Measurements from ENCODE around the gene ZBTB47.
A peak's percentile ranks its signal among the peaks of the same experiment; 100 is the strongest.

The ZBTB47 gene

DNA sequence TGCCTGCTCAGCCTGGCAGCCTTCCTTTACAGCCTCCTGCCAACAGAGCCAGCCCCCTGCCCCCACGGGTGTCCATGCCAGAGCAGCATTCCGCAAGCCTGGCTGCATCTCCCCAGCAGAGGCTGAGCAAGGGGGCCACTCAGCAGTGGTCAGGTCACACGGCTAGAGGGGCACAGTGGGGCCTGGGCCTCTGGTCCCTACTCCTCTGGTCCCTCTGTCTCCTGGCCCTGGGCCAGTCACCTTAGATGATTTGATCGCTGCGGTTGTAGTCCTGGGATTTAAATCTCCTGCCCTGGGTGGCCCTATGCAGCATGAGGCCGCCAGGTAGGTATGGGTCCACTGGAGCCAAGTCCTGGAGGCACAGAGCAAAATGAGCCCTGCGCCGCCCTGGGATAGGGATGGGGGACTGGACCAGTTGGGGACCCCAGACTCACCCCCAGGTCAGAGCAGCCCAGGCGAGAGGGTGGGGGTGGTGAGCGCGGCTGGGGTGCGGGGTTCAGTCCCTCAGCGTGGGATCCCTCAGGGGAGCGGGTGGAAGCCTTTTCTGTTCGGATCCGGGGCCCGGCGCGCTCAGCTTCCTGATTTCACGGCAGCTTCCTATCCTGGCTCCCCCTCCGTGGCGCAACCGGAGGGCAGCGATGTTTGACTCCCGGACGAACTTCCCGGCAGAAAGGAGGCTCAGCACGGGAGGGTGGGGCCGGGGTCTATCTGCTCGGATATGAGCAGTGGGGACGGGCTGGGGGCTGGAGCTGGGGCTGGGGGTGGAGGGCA is at the start of gene ZBTB47:
ZBTB47 (plus strand) TSS at position 138 of the 771 bp plus-strand sequence. CDS start 4,659 bp downstream, outside the sequence.
- DNase-seq (ENCODE audit: low read depth): no peak

GRCh38 chr3:42605546-42606173 is 47.8 kb upstream of the ZBTB47 start:
- DNase-seq (ENCODE audit: low read depth): no peak

DNA sequence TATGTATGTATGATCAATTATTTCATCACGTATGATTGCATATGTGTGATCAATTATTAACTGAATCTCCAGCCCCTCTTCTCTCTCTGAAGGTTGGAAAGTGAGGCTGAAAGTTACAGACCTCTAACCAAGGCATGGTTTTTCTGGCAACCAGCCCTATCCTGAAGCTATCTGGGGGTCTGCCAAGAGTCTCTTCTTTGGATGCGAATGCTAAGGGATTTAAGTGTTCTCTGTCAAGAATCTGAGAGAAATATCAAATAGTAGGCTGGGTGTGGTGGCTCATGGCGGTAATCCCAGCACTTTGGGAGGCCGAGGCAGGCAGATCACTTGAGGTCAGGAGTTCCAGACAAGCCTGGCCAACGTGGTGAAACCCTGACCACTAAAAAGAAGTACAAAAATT is 44.9 kb upstream of the ZBTB47 start:
- no peak for DNase-seq (ENCODE audit: low read depth)

GRCh38 chr3:42610976-42611375 is 42.5 kb upstream of the ZBTB47 start:
- no peak for DNase-seq (ENCODE audit: low read depth)

- no peak for DNase-seq (ENCODE audit: low read depth)
Observed at GRCh38 chr3:42612217-42612616, 41.3 kb upstream of the ZBTB47 start.

GRCh38 chr3:42612928-42613327 is 40.6 kb upstream of the ZBTB47 start:
- no peak for DNase-seq (ENCODE audit: low read depth)

GRCh38 chr3:42613462-42613861 is 40.0 kb upstream of the ZBTB47 start:
- DNase-seq (ENCODE audit: low read depth): peak; percentile 45

DNA sequence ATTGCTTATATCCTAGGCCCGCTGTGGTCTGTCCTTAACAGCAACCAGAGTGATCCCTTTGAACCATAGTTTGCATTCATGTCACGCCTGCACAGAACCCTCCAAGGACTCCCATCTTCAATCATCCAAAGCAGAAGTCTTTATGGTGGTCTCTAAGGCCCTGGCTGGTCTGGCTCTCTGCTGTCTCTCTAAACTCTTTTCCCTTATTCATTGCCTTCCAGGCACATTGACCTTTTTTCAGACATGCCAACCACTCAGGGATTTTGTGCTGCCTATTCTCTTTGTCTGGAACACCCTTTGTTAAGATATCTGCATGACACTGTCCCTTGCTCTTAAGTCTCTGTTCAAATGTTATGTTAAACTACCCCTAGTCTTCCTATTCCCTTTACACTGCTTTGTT is 21.9 kb upstream of the ZBTB47 start:
- no peak for DNase-seq (ENCODE audit: low read depth)

GRCh38 chr3:42632146-42632545 is 21.4 kb upstream of the ZBTB47 start:
- DNase-seq (ENCODE audit: low read depth): no peak

DNA sequence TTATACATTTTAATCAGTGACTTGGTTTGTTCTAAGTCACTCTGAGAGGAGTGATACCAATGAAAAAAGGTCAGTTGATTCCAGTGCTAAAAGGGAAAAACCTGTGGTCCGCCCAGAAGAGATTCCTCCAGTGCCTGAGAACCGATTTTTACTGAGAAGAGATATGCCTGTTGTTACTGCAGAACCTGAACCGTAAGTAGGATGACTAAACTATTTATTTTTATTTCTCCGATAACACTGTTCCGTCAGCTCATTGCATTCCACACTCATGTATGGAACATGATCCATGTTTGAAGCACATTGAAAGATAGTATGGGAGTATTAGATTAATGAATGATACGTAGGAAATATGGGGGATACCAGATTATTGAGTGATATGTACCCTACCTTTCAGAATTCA is 20.0 kb upstream of the ZBTB47 start:
- no peak for DNase-seq (ENCODE audit: low read depth)

DNA sequence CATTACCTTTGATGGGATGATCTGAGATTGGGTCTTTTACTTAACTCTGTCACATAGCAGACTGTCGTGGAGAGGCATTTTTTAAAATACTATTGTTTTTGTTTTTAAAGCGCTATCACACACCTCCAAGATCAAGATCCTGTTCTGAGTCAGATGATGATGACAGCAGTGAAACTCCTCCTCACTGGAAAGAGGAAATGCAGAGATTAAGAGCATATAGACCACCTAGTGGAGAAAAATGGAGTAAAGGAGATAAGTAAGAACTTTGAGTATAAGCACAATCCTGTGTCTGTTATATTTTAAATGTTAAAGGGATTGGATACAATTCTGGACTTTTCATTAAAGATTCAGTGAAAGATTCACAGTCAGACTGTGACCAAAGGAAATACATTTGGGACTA is 18.4 kb upstream of the ZBTB47 start:
- DNase-seq (ENCODE audit: low read depth): no peak

DNA sequence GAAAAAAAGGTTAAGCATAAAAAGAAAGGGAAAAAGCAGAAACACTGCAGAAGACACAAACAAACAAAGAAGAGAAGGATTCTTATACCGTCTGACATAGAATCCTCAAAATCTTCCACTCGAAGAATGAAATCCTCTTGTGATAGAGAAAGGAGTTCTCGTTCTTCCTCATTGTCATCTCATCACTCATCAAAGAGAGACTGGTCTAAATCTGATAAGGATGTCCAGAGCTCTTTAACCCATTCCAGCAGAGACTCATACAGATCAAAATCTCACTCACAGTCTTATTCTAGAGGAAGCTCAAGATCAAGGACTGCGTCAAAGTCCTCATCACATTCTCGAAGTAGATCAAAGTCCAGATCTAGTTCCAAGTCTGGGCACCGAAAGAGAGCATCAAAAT is 16.5 kb upstream of the ZBTB47 start:
- DNase-seq (ENCODE audit: low read depth): no peak

GRCh38 chr3:42638339-42638842 is 15.1 kb upstream of the ZBTB47 start:
- DNase-seq (ENCODE audit: low read depth): no peak

DNA sequence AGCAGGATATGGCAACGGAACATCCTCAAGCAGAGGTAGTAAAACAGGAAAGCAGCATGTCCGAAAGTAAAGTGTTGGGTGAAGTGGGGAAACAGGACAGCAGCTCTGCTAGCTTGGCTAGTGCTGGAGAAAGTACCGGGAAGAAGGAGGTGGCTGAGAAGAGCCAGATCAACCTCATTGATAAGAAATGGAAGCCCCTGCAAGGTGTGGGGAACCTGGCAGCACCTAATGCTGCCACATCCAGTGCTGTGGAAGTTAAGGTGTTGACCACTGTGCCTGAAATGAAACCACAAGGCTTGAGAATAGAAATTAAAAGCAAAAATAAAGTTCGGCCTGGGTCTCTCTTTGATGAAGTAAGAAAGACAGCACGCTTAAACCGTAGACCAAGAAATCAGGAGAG is 14.3 kb upstream of the ZBTB47 start:
- DNase-seq (ENCODE audit: low read depth): no peak

DNA sequence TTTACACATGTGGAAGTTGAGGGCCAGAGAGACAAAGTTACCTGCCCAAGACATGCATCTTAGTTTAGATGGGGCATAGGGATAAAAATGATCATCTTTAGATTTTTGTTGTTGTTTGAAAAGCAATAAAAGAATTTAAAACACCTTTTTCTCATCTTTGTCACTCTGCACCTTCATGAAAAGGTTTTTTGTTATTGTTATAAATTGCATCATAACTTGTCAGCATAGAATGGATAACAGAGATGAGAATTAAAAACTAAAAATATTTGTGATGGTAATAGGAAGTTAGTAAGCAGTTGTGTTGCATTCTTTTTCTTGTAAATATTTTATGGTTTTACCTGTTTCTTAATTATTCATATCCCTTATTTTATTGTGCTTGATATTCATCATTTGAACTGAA is 13.4 kb upstream of the ZBTB47 start:
- no peak for DNase-seq (ENCODE audit: low read depth)

DNA sequence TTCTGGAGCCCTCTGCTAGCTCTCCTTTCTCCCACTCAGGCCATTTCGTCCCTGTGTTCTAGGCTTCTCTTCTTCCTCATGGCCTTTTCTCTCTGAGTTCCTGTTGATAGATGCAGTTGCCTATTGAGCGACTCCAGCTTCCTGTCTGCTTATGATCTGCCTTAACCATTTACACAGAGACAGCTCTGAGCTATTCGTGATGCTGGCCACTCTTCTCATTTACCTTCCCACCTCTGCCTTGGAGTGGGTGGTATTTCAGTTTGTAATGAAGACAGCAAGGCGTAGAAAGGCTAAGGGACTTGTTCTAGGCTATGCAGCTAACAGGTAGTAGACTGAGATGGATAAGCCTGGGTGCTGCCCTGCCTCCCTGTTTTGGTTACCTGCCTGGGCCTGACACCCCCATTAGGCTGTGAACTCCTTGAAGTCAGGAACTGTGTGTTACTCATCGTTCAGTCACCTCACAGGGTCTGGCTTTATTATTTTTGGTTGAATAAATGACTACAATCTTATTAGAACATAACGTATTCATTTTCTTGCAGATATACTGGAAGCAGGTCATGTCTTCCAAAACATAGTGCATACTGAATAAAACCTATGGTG is 12.6 kb upstream of the ZBTB47 start:
- DNase-seq (ENCODE audit: low read depth): no peak

DNA sequence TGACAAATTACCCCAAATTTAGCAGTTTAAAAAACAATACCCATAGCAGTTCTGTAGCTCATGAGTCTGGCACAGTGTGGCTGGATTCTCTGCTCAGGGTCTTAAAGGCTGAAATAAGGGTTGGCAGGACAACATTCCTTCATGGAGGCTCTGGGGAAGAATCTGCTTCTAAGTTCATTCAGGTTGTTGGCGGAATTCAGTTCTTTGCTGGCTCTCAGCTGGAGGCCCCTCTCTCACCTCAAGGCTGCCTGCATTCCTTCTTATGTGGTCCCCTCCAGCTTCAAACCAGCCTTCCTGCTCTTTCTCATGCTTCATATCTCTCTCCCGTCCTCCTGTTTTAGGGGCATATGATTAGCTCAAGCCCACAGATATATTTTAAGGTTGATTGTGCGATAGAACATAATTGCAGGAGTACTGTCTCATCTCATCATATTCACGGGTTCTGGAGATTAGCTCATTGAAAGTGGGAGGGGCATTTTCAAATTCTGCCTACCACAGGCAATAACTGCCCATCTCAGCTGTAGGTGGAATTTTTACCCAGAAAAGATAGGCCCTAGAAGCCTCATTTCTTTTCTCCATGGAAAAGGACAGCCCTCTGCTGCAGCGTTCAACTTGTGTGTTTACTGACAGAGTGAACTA is 5.6 kb upstream of the ZBTB47 start:
- DNase-seq (ENCODE audit: low read depth): no peak

DNA sequence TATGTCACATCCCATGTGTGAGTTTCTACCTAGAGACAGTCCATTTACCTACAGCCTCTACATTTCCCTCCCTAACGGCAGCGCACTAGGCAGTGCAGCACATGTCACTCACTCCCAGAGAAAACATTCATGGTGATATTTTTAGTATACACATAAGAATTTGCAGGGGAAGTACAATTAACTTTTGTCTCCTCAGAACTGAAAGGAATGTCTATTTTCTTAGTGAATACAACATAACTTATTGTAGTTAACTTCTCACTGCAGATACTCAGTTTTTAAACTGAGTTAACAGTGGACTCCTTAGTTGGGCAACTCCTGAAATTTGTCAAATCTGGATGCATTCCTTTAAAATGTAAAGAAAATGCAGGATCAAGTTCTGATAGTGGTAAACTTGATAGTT is 4.5 kb upstream of the ZBTB47 start:
- DNase-seq (ENCODE audit: low read depth): no peak

- no peak for DNase-seq (ENCODE audit: low read depth)
Observed at GRCh38 chr3:42649783-42650182, 3.7 kb upstream of the ZBTB47 start.

DNA sequence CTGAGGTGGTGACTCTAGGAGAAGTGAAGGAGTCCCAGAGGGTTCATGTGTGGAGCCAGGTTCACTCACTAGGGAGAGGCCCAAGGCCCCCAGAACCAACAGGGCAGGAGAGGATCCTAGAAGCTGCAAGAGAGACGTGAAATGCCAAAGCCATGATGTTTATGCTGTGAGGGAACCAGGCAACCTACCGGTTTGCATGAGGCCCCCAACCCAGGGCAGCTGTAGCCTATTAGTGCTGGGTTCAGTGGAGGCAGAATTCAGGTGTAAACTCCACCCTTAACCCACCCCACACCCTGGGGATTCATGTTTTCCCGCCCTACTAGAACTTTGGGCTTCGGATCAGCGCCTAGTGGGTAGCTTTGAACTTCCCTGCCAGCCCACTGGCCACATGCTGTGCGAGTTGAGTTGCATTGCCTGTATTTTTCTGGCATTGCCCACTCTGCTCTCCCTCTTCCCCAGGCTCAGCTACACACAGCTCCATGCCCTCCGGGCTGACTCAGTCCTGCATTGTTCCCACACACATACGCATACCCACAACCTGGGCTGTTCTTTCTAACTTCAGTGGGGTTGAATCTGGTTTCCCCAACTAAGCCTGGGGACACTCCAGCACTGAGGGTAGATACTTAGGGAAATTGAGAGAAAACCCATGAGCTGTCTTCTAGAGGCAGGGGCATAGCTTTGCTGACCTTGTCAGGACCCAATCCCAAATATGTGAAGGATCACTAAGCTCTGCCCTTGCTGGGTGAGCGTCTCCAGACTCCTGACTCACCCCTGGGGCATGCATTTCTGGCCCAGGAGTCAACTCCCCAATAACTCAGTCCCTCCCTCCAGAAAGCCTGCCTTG is 2.0 kb upstream of the ZBTB47 start:
- DNase-seq (ENCODE audit: low read depth): no peak

- no peak for DNase-seq (ENCODE audit: low read depth)
Observed at GRCh38 chr3:42652251-42652610, 1.3 kb upstream of the ZBTB47 start.

Data from CMK (cell line).